SH-SY5Y (cell line): ENCODE results near the gene TMEM45A.

ENCODE experiments used
- GATA2 ChIP-seq: IDR thresholded peaks from 2 replicates; pipeline ENCODE4 v1.6.1; 2011; ENCODE audit warnings: mild to moderate bottlenecking, low read depth, low read length
- GATA3 ChIP-seq: IDR thresholded peaks from 2 replicates; pipeline ENCODE4 v1.6.1; 2011; ENCODE audit warnings: low read depth, mild to moderate bottlenecking, low read length, moderate library complexity

DNA sequence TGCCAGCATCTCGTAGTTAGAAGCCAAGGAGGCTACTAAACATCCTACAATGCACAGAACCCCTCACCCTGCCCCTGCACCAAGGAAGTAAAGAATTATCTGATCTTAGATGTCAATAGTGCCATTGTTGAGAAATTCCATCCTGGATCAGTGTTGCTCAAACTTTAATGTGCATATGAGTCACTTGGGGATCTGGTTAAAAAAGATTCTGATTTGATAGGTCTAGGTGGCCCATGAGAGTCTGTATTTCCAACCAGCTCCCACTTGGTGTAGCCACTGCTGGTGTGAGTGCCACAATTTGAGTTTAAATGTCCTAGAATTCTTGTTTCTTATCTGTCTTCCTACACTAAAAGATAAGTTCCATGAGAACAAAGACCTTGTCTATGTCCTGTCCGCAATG, 43.7 kb downstream of the TMEM45A start:
- TF ChIP-seq GATA2 (no peak), GATA3 (no peak)
